ENCODE results near the gene ARHGEF17. TPM values are rescaled to one million over a fixed set of nuclear protein-coding genes. Genes with fewer than 3 reads are reported as not detected.

The ARHGEF17 gene
- total RNA-seq, 1 experiment from 2014 or later, result 24.0 TPM

GRCh38 chr11:73323464-73323863, 15.4 kb downstream of the ARHGEF17 start:
- H3K9me3 ChIP-seq (ENCODE audit: low read depth, low read length, poor library complexity, severe bottlenecking), result no peaks in the 10 kb centered on the region
- no peak for TF ChIP-seq EZH2 (IDR thresholded peaks at IDR 0.05; ENCODE audit: borderline replicate concordance, low read depth, low read length, poor library complexity, severe bottlenecking)
- TF ChIP-seq CTCF (conservative IDR thresholded peaks at IDR 0.05; ENCODE audit: low read depth, low read length), result no peak
- BruUV-seq (replicated peaks), result no TSS peak
- peaks cover 36% of the 10 kb centered on the region for H3K4me1 ChIP-seq (ENCODE audit: insufficient read depth, low read length, poor library complexity, severe bottlenecking)
- no peak for DNase-seq (ENCODE audit: low spot score)
- no peaks in the 10 kb centered on the region for H3K36me3 ChIP-seq (ENCODE audit: insufficient read depth, low read length, poor library complexity, severe bottlenecking)
- no peaks in the 10 kb centered on the region for H3K27me3 ChIP-seq (replicated peaks; ENCODE audit: insufficient read depth, low read depth, low read length, poor library complexity)
- CTCF ChIA-PET, result no interaction called here
- POLR2A ChIA-PET (ENCODE audit: low non-redundant PET), result no interaction called here
- peak overlapping the region; percentile 59 for H3K27ac ChIP-seq (ENCODE audit: low read depth, low read length, poor library complexity, severe bottlenecking)
- intact Hi-C loops (cut with micrococcal nuclease; ENCODE audit: unreplicated experiment), result no loop called here
- no peak overlapping the region for H3K4me3 ChIP-seq (ENCODE audit: low read depth, low read length, poor library complexity, severe bottlenecking)

GRCh38 chr11:73324116-73324515, 16.0 kb downstream of the ARHGEF17 start:
- CTCF ChIA-PET, result no interaction called here
- no peak overlapping the region for H3K4me3 ChIP-seq (ENCODE audit: low read depth, low read length, poor library complexity, severe bottlenecking)

GRCh38 chr11:73324665-73325035, 16.6 kb downstream of the ARHGEF17 start:
- Histone ChIP-seq H3K27ac (ENCODE audit: low read depth, low read length, poor library complexity, severe bottlenecking) (no peak overlapping the region), H3K4me3 (ENCODE audit: low read depth, low read length, poor library complexity, severe bottlenecking) (no peak overlapping the region), H3K27me3 (replicated peaks; ENCODE audit: insufficient read depth, low read depth, low read length, poor library complexity) (no peaks in the 10 kb centered on the region), H3K9me3 (ENCODE audit: low read depth, low read length, poor library complexity, severe bottlenecking) (no peaks in the 10 kb centered on the region), H3K4me1 (ENCODE audit: insufficient read depth, low read length, poor library complexity, severe bottlenecking) (peaks cover 36% of the 10 kb centered on the region), H3K36me3 (ENCODE audit: insufficient read depth, low read length, poor library complexity, severe bottlenecking) (no peaks in the 10 kb centered on the region)
- intact Hi-C loops (cut with micrococcal nuclease; ENCODE audit: unreplicated experiment), result no loop called here
- DNase-seq (ENCODE audit: low spot score), result no peak
- TF ChIP-seq EZH2 (IDR thresholded peaks at IDR 0.05; ENCODE audit: borderline replicate concordance, low read depth, low read length, poor library complexity, severe bottlenecking) (no peak), CTCF (conservative IDR thresholded peaks at IDR 0.05; ENCODE audit: low read depth, low read length) (no peak)
- POLR2A ChIA-PET (ENCODE audit: low non-redundant PET), result no interaction called here
- no TSS peak for BruUV-seq (replicated peaks)
- CTCF ChIA-PET, result no interaction called here

More at GRCh38 chr11:73324116-73324515, 16.0 kb downstream of the ARHGEF17 start:
- no peak for TF ChIP-seq EZH2 (IDR thresholded peaks at IDR 0.05; ENCODE audit: borderline replicate concordance, low read depth, low read length, poor library complexity, severe bottlenecking)
- no peak for TF ChIP-seq CTCF (conservative IDR thresholded peaks at IDR 0.05; ENCODE audit: low read depth, low read length)
- Histone ChIP-seq H3K9me3 (ENCODE audit: low read depth, low read length, poor library complexity, severe bottlenecking) (no peaks in the 10 kb centered on the region), H3K4me1 (ENCODE audit: insufficient read depth, low read length, poor library complexity, severe bottlenecking) (peaks cover 36% of the 10 kb centered on the region), H3K36me3 (ENCODE audit: insufficient read depth, low read length, poor library complexity, severe bottlenecking) (no peaks in the 10 kb centered on the region), H3K27ac (ENCODE audit: low read depth, low read length, poor library complexity, severe bottlenecking) (peak overlapping the region; percentile 59), H3K27me3 (replicated peaks; ENCODE audit: insufficient read depth, low read depth, low read length, poor library complexity) (no peaks in the 10 kb centered on the region)
- POLR2A ChIA-PET (ENCODE audit: low non-redundant PET), result no interaction called here
- no peak for DNase-seq (ENCODE audit: low spot score)
- intact Hi-C loops (cut with micrococcal nuclease; ENCODE audit: unreplicated experiment), result no loop called here
- BruUV-seq (replicated peaks), result no TSS peak

Data from A673 (cell line).